HepG2 (cell line): ENCODE data around the gene ZNF324B. TPM values are rescaled to one million over a fixed set of nuclear protein-coding genes. Genes with fewer than 3 reads are reported as not detected.

Source experiments
- ATAC-seq: fragments of 200-7000 bp; cut with Tn5 transposase; 3 replicates; pipeline ENCODE4 v1.9.1; 2020; ENCODE audit warnings: mild to moderate bottlenecking, moderate library complexity
- BruUV-seq: library from RNA; stranded (reverse); fragments of 400-500 nt; replicated peaks from 2 replicates; lab custom pipeline; 2021; lab: Mats Ljungman, UMichigan
- CTCF ChIA-PET: fragments of 300-600 bp; formaldehyde crosslinking; extraction: SDS; loops from one replicate; lab custom pipeline; 2021; ENCODE audit warnings: low total read pairs, inconsistent platforms, low intra/inter-chr PET ratio; lab: Yijun Ruan, JAX
- POLR2A ChIA-PET: fragments of 350-600 bp; sonication (Branson Sonifier 250); formaldehyde crosslinking; loops from one replicate; lab custom pipeline; 2020; ENCODE audit warnings: antibody characterized with exemption, inconsistent platforms; lab: Yijun Ruan, JAX
- DNase-seq: peaks from one replicate; pipeline ENCODE4 v3.0.0-alpha.2; 2015; ENCODE audit warnings: low spot score
- FAIRE-seq: peaks from 3 replicates; lab custom pipeline; 2011; peaks lifted over from hg19 to GRCh38; lab: Jason Lieb, UNC
- H2AFZ ChIP-seq: one replicate; pipeline ENCODE4 v1.6.1; 2011; ENCODE audit warnings: low read length, inconsistent platforms
- H3K27ac ChIP-seq: fragments of 300-600 bp; 3 replicates; pipeline ENCODE4 v1.8.0; 2011; ENCODE audit warnings: mixed run types, mild to moderate bottlenecking, mixed read lengths, low read length, inconsistent platforms; ENCODE audit not compliant: insufficient read depth; ENCODE audit errors: extremely low read length
- H3K27me3 ChIP-seq, 2 experiments: fragments of 200-600 bp in 1 of 2; 2 replicates in 1 of 2; 3 replicates in 1 of 2; pipeline versions ENCODE4 v1.6.0 to v1.8.0; 2011; ENCODE audit warnings: low read length in 2 of 2, mild to moderate bottlenecking in 2 of 2, moderate library complexity in 2 of 2, inconsistent platforms in 1 of 2; ENCODE audit not compliant: insufficient read depth in 2 of 2, control insufficient read depth in 1 of 2
- H3K36me3 ChIP-seq, 2 experiments: fragments of 200-600 bp in 1 of 2; replicated peaks in 1 of 2; 2 replicates in 1 of 2; 3 replicates in 1 of 2; pipeline versions ENCODE4 v1.5.1 to v1.8.0; 2011; ENCODE audit warnings: low read length in 2 of 2, inconsistent platforms in 1 of 2; ENCODE audit not compliant: insufficient read depth in 2 of 2, control insufficient read depth in 1 of 2
- H3K4me1 ChIP-seq: 2 replicates; pipeline ENCODE4 v1.5.1; 2012; ENCODE audit warnings: low read length, inconsistent platforms; ENCODE audit not compliant: insufficient read depth
- H3K4me2 ChIP-seq: 2 replicates; pipeline ENCODE4 v1.6.0; 2011; ENCODE audit warnings: low read depth, low read length, inconsistent platforms
- H3K4me3 ChIP-seq, 3 experiments: fragments of 200-600 bp in 1 of 3; sonication (generic), shearing (Covaris generic) in 1 of 3; replicated peaks in 1 of 3; 2 replicates each; pipeline ENCODE4 v1.5.1; 2011 to 2016; ENCODE audit warnings: low read length in 3 of 3, inconsistent platforms in 2 of 3, low read depth in 2 of 3, mild to moderate bottlenecking in 2 of 3, control low read depth in 1 of 3, mixed read lengths in 1 of 3; ENCODE audit not compliant: insufficient read depth in 1 of 3
- H3K79me2 ChIP-seq: one replicate; pipeline ENCODE4 v1.6.1; 2011; ENCODE audit warnings: low read length, inconsistent platforms; ENCODE audit not compliant: insufficient read depth
- H3K9ac ChIP-seq: 2 replicates; pipeline ENCODE4 v1.6.0; 2011; ENCODE audit warnings: mild to moderate bottlenecking, low read depth, low read length, inconsistent platforms; ENCODE audit not compliant: insufficient read depth
- H3K9me3 ChIP-seq: 2 replicates; pipeline ENCODE4 v1.5.1; 2012; ENCODE audit warnings: mild to moderate bottlenecking, low read length
- H4K20me1 ChIP-seq: 2 replicates; pipeline ENCODE4 v1.6.0; 2011; ENCODE audit warnings: inconsistent platforms, mild to moderate bottlenecking, low read length, moderate library complexity; ENCODE audit not compliant: insufficient read depth
- ISX ChIP-seq: sonication (generic); formaldehyde crosslinking; conservative IDR thresholded peaks from 2 replicates; pipeline ENCODE4 v1.5.0; 2020; ENCODE audit warnings: missing genetic modification reagents
- MAZ ChIP-seq, 2 experiments: sonication (generic) in 1 of 2; formaldehyde crosslinking in 1 of 2; IDR thresholded peaks; 2 replicates each; pipeline versions ENCODE4 v1.5.0 to v1.6.1; 2012 to 2020; ENCODE audit warnings: low read depth in 2 of 2, mild to moderate bottlenecking in 2 of 2, borderline replicate concordance in 1 of 2, improper control_type of control experiment in 1 of 2, low read length in 1 of 2, missing genetic modification reagents in 1 of 2, moderate library complexity in 1 of 2
- NFYC ChIP-seq: IDR thresholded peaks from 2 replicates; pipeline ENCODE4 v1.6.1; 2016; ENCODE audit warnings: missing genetic modification reagents, missing compliant biosample characterization
- POGK ChIP-seq: sonication (generic); formaldehyde crosslinking; conservative IDR thresholded peaks from 2 replicates; pipeline ENCODE4 v1.8.0; 2022; ENCODE audit warnings: mild to moderate bottlenecking, moderate library complexity, missing genetic modification reagents
- SOX5 ChIP-seq: IDR thresholded peaks from 2 replicates; pipeline ENCODE4 v1.6.1; 2016; ENCODE audit warnings: borderline replicate concordance
- TBX3 ChIP-seq: fragments of 450-650 bp; IDR thresholded peaks from 2 replicates; pipeline ENCODE4 v1.6.1; 2017; ENCODE audit warnings: antibody characterized with exemption, mild to moderate bottlenecking, inconsistent platforms, borderline replicate concordance
- ZMYM2 ChIP-seq: sonication (generic); formaldehyde crosslinking; IDR thresholded peaks from 2 replicates; pipeline ENCODE4 v1.8.0; 2022; ENCODE audit warnings: mild to moderate bottlenecking, missing genetic modification reagents
- ZNF180 ChIP-seq: sonication (generic); formaldehyde crosslinking; IDR thresholded peaks from 2 replicates; pipeline ENCODE4 v1.4.0; 2020; ENCODE audit warnings: low read depth, missing genetic modification reagents, borderline replicate concordance
- ZNF329 ChIP-seq: sonication (generic); formaldehyde crosslinking; IDR thresholded peaks from 2 replicates; pipeline ENCODE4 v1.9.0; 2021; ENCODE audit warnings: low read depth, mild to moderate bottlenecking, missing genetic modification reagents
- WGBS: methylation state at CpG from one replicate; pipeline ENCODE4 v1.1.6; 2017; ENCODE audit warnings: low lambda C conversion rate; 5-methylcytosine and 5-hydroxymethylcytosine counted together
- in situ Hi-C: cut with HindIII; loops from 2 replicates; pipeline ENCODE4 v1.10.0; 2017; ENCODE audit warnings: low pct_unique_long_range_greater_than_20kb; ENCODE audit not compliant: extremely low pct_ligation_motif_present
- intact Hi-C: fragments of 100-400 bp; cut with micrococcal nuclease; formaldehyde crosslinking; loops from one replicate; pipeline ENCODE4 v1.10.0; 2022; ENCODE audit not compliant: unreplicated experiment
- polyA plus RNA-seq, 8 experiments: library from polyadenylated mRNA; depleted of rRNA in 3 of 8; stranded (reverse) in 7 of 8; unstranded in 1 of 8; fragments of >200 nt; fragmentation: Illumina TruSeq in 4 of 8; extraction: Trizol in 4 of 8; gene quantifications; 2 replicates each; pipeline versions ENCODE4 v1.2.1 to v1.2.3, GENCODE V29; 2011 to 2016; ENCODE audit warnings: low read depth in 4 of 8, missing spikeins in 1 of 8, mixed read lengths in 1 of 8; ENCODE audit not compliant: insufficient read depth in 1 of 8
- total RNA-seq, 5 experiments: library from RNA; depleted of rRNA; stranded (reverse); fragments of >200 nt; fragmentation: Illumina TruSeq; extraction: Trizol; gene quantifications; 2 replicates each; pipeline ENCODE4 v1.2.3, GENCODE V29; 2016; ENCODE audit warnings: low read depth in 1 of 5
- TF ChIP-seq, protein P1 (sequence below): sonication (generic); formaldehyde crosslinking; IDR thresholded peaks from 2 replicates; pipeline ENCODE4 v1.4.0; 2020; ENCODE audit warnings: missing genetic modification reagents
- TF ChIP-seq, protein P2 (sequence below): IDR thresholded peaks from 2 replicates; pipeline ENCODE4 v1.6.1; 2016; ENCODE audit warnings: missing biosample characterization, missing genetic modification reagents, low read depth
- TF ChIP-seq, protein P3 (sequence below): sonication (generic); formaldehyde crosslinking; IDR thresholded peaks from 2 replicates; pipeline ENCODE4; 2020; ENCODE audit warnings: missing genetic modification reagents, mild to moderate bottlenecking, borderline replicate concordance

The ZNF324B gene
- total and polyA plus RNA-seq, 2 of the 13 experiments (the other 11 are each of a cell fraction or from before 2014, with no cell fraction given), result 0.53 to 3.0 TPM

- peaks cover 14% of the 10 kb centered on the region for H3K9me3 ChIP-seq
- no peak for ATAC-seq
- ChIA-PET CTCF (no interaction called here), POLR2A (no interaction called here)
- no peak overlapping the region for H2AFZ ChIP-seq
- H3K36me3 ChIP-seq, result no peaks in the 10 kb centered on the region
- BruUV-seq, result no TSS peak
- no peaks in the 10 kb centered on the region for H3K27me3 ChIP-seq
- H3K9ac ChIP-seq, result no peak overlapping the region
- H4K20me1 ChIP-seq, result no peaks in the 10 kb centered on the region
- intact Hi-C loops (loop anchor here (5.0 kb wide), 1 partner anchor 46 kb away; the partner anchor contains the start of gene ZNF584), in situ Hi-C loops (no loop called here)
- no peak for FAIRE-seq
- H3K4me3 ChIP-seq, result no peak overlapping the region
- WGBS, result 100% methylated on average over 1 of the region's 6 CpGs
- no peak for DNase-seq
- peaks cover 7% of the 10 kb centered on the region for H3K4me1 ChIP-seq
- no peak overlapping the region for H3K27ac ChIP-seq
- H3K4me2 ChIP-seq, result no peak overlapping the region
- no peaks in the 10 kb centered on the region for H3K79me2 ChIP-seq
- TF ChIP-seq SOX5 (CRISPR knock-in tag) (no peak), POGK (no peak), MAZ (IDR thresholded peaks at IDR 0.05; ENCODE audit: borderline replicate concordance, low read depth, low read length) (no peak), MAZ (CRISPR knock-in tag; IDR thresholded peaks at IDR 0.05; ENCODE audit: low read depth) (no peak), ZMYM2 (no peak), NFYC (CRISPR knock-in tag) (no peak), TBX3 (no peak), ZNF180 (no peak), ISX (CRISPR knock-in tag) (no peak), ZNF329 (CRISPR knock-in tag) (no peak)
- TF ChIP-seq, protein P1, sequence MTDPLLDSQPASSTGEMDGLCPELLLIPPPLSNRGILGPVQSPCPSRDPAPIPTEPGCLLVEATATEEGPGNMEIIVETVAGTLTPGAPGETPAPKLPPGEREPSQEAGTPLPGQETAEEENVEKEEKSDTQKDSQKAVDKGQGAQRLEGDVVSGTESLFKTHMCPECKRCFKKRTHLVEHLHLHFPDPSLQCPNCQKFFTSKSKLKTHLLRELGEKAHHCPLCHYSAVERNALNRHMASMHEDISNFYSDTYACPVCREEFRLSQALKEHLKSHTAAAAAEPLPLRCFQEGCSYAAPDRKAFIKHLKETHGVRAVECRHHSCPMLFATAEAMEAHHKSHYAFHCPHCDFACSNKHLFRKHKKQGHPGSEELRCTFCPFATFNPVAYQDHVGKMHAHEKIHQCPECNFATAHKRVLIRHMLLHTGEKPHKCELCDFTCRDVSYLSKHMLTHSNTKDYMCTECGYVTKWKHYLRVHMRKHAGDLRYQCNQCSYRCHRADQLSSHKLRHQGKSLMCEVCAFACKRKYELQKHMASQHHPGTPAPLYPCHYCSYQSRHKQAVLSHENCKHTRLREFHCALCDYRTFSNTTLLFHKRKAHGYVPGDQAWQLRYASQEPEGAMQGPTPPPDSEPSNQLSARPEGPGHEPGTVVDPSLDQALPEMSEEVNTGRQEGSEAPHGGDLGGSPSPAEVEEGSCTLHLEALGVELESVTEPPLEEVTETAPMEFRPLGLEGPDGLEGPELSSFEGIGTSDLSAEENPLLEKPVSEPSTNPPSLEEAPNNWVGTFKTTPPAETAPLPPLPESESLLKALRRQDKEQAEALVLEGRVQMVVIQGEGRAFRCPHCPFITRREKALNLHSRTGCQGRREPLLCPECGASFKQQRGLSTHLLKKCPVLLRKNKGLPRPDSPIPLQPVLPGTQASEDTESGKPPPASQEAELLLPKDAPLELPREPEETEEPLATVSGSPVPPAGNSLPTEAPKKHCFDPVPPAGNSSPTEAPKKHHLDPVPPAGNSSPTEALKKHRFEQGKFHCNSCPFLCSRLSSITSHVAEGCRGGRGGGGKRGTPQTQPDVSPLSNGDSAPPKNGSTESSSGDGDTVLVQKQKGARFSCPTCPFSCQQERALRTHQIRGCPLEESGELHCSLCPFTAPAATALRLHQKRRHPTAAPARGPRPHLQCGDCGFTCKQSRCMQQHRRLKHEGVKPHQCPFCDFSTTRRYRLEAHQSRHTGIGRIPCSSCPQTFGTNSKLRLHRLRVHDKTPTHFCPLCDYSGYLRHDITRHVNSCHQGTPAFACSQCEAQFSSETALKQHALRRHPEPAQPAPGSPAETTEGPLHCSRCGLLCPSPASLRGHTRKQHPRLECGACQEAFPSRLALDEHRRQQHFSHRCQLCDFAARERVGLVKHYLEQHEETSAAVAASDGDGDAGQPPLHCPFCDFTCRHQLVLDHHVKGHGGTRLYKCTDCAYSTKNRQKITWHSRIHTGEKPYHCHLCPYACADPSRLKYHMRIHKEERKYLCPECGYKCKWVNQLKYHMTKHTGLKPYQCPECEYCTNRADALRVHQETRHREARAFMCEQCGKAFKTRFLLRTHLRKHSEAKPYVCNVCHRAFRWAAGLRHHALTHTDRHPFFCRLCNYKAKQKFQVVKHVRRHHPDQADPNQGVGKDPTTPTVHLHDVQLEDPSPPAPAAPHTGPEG (CRISPR knock-in tag), result no peak
- TF ChIP-seq, protein P2, sequence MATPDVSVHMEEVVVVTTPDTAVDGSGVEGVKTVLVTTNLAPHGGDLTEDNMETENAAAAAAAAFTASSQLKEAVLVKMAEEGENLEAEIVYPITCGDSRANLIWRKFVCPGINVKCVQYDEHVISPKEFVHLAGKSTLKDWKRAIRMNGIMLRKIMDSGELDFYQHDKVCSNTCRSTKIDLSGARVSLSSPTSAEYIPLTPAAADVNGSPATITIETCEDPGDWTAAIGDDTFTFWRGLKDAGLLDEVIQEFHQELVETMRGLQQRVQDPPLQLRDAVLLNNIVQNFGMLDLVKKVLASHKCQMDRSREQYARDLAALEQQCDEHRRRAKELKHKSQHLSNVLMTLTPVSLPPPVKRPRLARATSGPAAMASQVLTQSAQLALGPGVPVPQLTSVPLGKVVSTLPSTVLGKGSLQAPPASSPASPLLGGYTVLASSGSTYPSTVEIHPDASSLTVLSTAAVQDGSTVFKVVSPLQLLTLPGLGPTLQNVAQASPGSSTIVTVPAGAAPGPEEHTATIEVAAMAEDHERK (CRISPR knock-in tag), result no peak
- TF ChIP-seq, protein P3, sequence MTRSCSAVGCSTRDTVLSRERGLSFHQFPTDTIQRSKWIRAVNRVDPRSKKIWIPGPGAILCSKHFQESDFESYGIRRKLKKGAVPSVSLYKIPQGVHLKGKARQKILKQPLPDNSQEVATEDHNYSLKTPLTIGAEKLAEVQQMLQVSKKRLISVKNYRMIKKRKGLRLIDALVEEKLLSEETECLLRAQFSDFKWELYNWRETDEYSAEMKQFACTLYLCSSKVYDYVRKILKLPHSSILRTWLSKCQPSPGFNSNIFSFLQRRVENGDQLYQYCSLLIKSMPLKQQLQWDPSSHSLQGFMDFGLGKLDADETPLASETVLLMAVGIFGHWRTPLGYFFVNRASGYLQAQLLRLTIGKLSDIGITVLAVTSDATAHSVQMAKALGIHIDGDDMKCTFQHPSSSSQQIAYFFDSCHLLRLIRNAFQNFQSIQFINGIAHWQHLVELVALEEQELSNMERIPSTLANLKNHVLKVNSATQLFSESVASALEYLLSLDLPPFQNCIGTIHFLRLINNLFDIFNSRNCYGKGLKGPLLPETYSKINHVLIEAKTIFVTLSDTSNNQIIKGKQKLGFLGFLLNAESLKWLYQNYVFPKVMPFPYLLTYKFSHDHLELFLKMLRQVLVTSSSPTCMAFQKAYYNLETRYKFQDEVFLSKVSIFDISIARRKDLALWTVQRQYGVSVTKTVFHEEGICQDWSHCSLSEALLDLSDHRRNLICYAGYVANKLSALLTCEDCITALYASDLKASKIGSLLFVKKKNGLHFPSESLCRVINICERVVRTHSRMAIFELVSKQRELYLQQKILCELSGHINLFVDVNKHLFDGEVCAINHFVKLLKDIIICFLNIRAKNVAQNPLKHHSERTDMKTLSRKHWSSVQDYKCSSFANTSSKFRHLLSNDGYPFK (CRISPR knock-in tag), result no peak
These were observed 2.3 kb downstream of the ZNF324B start for GRCh38 chr19:58453743-58454142.
